GM18951 (cell line): Measurements from ENCODE around the gene KLK13.

ENCODE experiments used
- POLR2A ChIP-seq: IDR thresholded peaks from 4 replicates; pipeline ENCODE4 v1.6.1; 2011; ENCODE audit warnings: mild to moderate bottlenecking; ENCODE audit not compliant: insufficient read length, insufficient read depth; ENCODE audit errors: extremely low read depth
- in situ Hi-C: fragments of 300-500 bp; cut with MboI; formaldehyde crosslinking; loops from one replicate; pipeline ENCODE4 v1.12.0; 2022; ENCODE audit warnings: low sequenced_read_pairs, mixed read lengths, inconsistent platforms; ENCODE audit not compliant: unreplicated experiment

KLK13 gene

GRCh38 chr19:51063664-51064063 lies 1.2 kb downstream of the KLK13 start:
- in situ Hi-C loops, result no loop called here
- no peak for TF ChIP-seq POLR2A

GRCh38 chr19:51060973-51061372 lies 3.9 kb downstream of the KLK13 start:
- in situ Hi-C loops, result no loop called here
- no peak for TF ChIP-seq POLR2A

- no peak for TF ChIP-seq POLR2A
- in situ Hi-C loops, result no loop called here
Measured at GRCh38 chr19:51060336-51060735, 4.6 kb downstream of the KLK13 start.

GRCh38 chr19:51059715-51060114 lies 5.2 kb downstream of the KLK13 start:
- no peak for TF ChIP-seq POLR2A
- in situ Hi-C loops, result no loop called here

- in situ Hi-C loops, result no loop called here
- TF ChIP-seq POLR2A, result no peak
Measured at GRCh38 chr19:51055866-51056265, 9.0 kb downstream of the KLK13 start.

- in situ Hi-C loops, result no loop called here
- no peak for TF ChIP-seq POLR2A
Measured at GRCh38 chr19:51047031-51047335, 17.9 kb downstream of the KLK13 start.

- in situ Hi-C loops, result no loop called here
- no peak for TF ChIP-seq POLR2A
Measured at GRCh38 chr19:51044327-51044726, 20.6 kb downstream of the KLK13 start.

- in situ Hi-C loops, result no loop called here
- no peak for TF ChIP-seq POLR2A
Measured at GRCh38 chr19:51043497-51043896, 21.4 kb downstream of the KLK13 start.

GRCh38 chr19:51040151-51040550 lies 24.7 kb downstream of the KLK13 start:
- no peak for TF ChIP-seq POLR2A

GRCh38 chr19:51036519-51036918 lies 28.4 kb downstream of the KLK13 start:
- in situ Hi-C loops, result no loop called here
- no peak for TF ChIP-seq POLR2A

More at GRCh38 chr19:51040151-51040550, 24.7 kb downstream of the KLK13 start:
- in situ Hi-C loops, result no loop called here

GRCh38 chr19:51034704-51035103 lies 30.2 kb downstream of the KLK13 start, which contains the start of gene KLK12:
TSS of gene KLK12 (minus strand) at chr19:51035002. CDS start at chr19:51034621, 381 bp downstream.
- no peak for TF ChIP-seq POLR2A
- in situ Hi-C loops, result no loop called here

- in situ Hi-C loops, result no loop called here
- TF ChIP-seq POLR2A, result no peak
Measured at GRCh38 chr19:51031880-51032225, 33.0 kb downstream of the KLK13 start.

- in situ Hi-C loops, result no loop called here
- TF ChIP-seq POLR2A, result no peak
Measured at GRCh38 chr19:51031220-51031879, 33.5 kb downstream of the KLK13 start.

- in situ Hi-C loops, result no loop called here
- TF ChIP-seq POLR2A, result no peak
Measured at GRCh38 chr19:51030631-51031030, 34.3 kb downstream of the KLK13 start.

- no peak for TF ChIP-seq POLR2A
Measured at GRCh38 chr19:51029718-51030117, 35.2 kb downstream of the KLK13 start.

GRCh38 chr19:51027873-51028272 lies 37.0 kb downstream of the KLK13 start:
- TF ChIP-seq POLR2A, result no peak
- in situ Hi-C loops, result no loop called here

More at GRCh38 chr19:51029718-51030117, 35.2 kb downstream of the KLK13 start:
- in situ Hi-C loops, result no loop called here
